ENCODE results near the gene UBXN7. TPM values are rescaled to one million over a fixed set of nuclear protein-coding genes. Genes with fewer than 3 reads are reported as not detected.

UBXN7 gene
- total and polyA plus RNA-seq, 9 of the 15 experiments (the other 6 are each of a cell fraction or from before 2014, with no cell fraction given), result 3.5 to 44.6 (median 13.4) TPM

- Histone ChIP-seq H3K9ac (ENCODE audit: insufficient read depth in 1 of 2, low read depth in 2 of 2, low read length in 2 of 2) (peak overlapping the region in 1 of 2 experiments; percentile 19; a peak in 1 of 4 replicates), H3K4me1 (replicated peaks in 1 of 2; ENCODE audit: control insufficient read depth in 2 of 2, insufficient read depth in 2 of 2, low read length in 2 of 2) (peaks cover 0 to 4% of the 10 kb centered on the region in 2 experiments; a peak in 2 of 5 replicates), H3K9me3 (replicated peaks; ENCODE audit: control insufficient read depth, insufficient read depth, low read depth, low read length) (no peaks in the 10 kb centered on the region), H4K20me1 (replicated peaks; ENCODE audit: control insufficient read depth, insufficient read depth, low read length) (no peaks in the 10 kb centered on the region), H3K27ac (ENCODE audit: extremely low read depth, low read depth, low read length) (no peak overlapping the region), H3K36me3 (ENCODE audit: control insufficient read depth, insufficient read depth, low read length) (peaks cover 65% of the 10 kb centered on the region), H3K4me2 (ENCODE audit: insufficient read depth, low read length) (no peak overlapping the region), H3K27me3 (ENCODE audit: control insufficient read depth in 2 of 2, insufficient read depth in 2 of 2, low read length in 2 of 2) (no peaks in the 10 kb centered on the region), H2AFZ (ENCODE audit: low read depth, low read length) (no peak overlapping the region), H3K79me2 (ENCODE audit: control insufficient read depth, insufficient read depth, low read length) (peaks cover 4% of the 10 kb centered on the region; the same call in 2 of the 3 replicates), H3K4me3 (no peak overlapping the region), H3K9me1 (ENCODE audit: control insufficient read depth, insufficient read depth, low read length) (no peaks in the 10 kb centered on the region)
- no TSS peak for BruUV-seq (replicated peaks)
- DNase-seq (ENCODE audit: extremely low read depth in 1 of 4, low spot score in 3 of 4) (no peak), ATAC-seq (no peak), FAIRE-seq (no peak)
- ChIA-PET CTCF (ENCODE audit: low intra/inter-chr PET ratio) (no interaction called here), POLR2A (interaction anchor here (1.3 to 4.9 kb wide), 2 partner anchors 10 kb away, joined by 6 to 51 read pairs; partner anchors contain the start of genes DYNLT2B and TM4SF19)
- WGBS (ENCODE audit: insufficient coverage, low coverage, missing lambda C conversion rate), result 87% methylated on average over 6 of the region's 6 CpGs
- no peak for TF ChIP-seq SRSF1 (IDR thresholded peaks at IDR 0.05; ENCODE audit: low read depth, low read length)
- TF ChIP-seq POLR2AphosphoS5 (IDR thresholded peaks at IDR 0.05; ENCODE audit: control insufficient read depth, insufficient read depth, low read depth, low read length), result no peak
- TF ChIP-seq SUPT5H (IDR thresholded peaks at IDR 0.05), result no peak
- TF ChIP-seq POLR2G (IDR thresholded peaks at IDR 0.05; ENCODE audit: low read depth, low read length), result no peak
- no peak for TF ChIP-seq CAMTA2 (CRISPR knock-in tag; conservative IDR thresholded peaks at IDR 0.05)
- in situ Hi-C loops (cut with MboI) (no loop called here), intact Hi-C loops (cut with micrococcal nuclease) (no loop called here)
These were observed 104.8 kb downstream of the UBXN7 start for GRCh38 chr3:196327405-196327804.

DNA sequence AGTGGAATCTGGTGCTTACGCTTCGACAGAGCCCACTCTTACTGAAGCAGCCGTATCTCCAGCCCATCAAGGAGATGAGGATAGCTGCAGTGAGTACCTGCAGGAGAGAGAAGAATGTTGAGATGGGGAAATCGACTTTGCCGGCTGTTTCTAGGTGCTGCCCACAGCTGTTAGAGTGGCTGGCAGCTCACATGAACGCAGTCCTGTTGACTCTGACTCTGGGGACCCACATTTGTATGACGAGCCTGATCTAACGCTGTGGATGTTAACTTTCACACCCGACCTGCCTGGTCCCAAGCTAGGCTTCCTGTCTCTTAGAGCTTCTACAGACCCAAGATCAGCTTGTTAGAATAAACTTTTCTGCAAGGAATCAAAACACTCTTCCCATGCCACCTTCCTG, 105.3 kb downstream of the UBXN7 start:
- H3K27ac ChIP-seq (ENCODE audit: extremely low read depth, low read depth, low read length), result no peak overlapping the region
- FAIRE-seq (no peak), ATAC-seq (no peak), DNase-seq (ENCODE audit: extremely low read depth in 1 of 4, low spot score in 3 of 4) (no peak)
- H4K20me1 ChIP-seq (replicated peaks; ENCODE audit: control insufficient read depth, insufficient read depth, low read length), result no peaks in the 10 kb centered on the region
- no TSS peak for BruUV-seq (replicated peaks)
- intact Hi-C loops (cut with micrococcal nuclease) (no loop called here), in situ Hi-C loops (cut with MboI) (no loop called here)
- H3K4me3 ChIP-seq, result no peak overlapping the region
- H2AFZ ChIP-seq (ENCODE audit: low read depth, low read length), result no peak overlapping the region
- CTCF ChIA-PET (ENCODE audit: low intra/inter-chr PET ratio), result no interaction called here
- no peaks in the 10 kb centered on the region for H3K27me3 ChIP-seq (ENCODE audit: control insufficient read depth in 2 of 2, insufficient read depth in 2 of 2, low read length in 2 of 2)
- H3K9me3 ChIP-seq (replicated peaks; ENCODE audit: control insufficient read depth, insufficient read depth, low read depth, low read length), result no peaks in the 10 kb centered on the region
- H3K36me3 ChIP-seq (ENCODE audit: control insufficient read depth, insufficient read depth, low read length), result peaks cover 70% of the 10 kb centered on the region
- WGBS (ENCODE audit: insufficient coverage, low coverage, missing lambda C conversion rate), result 89% methylated on average over 8 of the region's 9 CpGs
- peaks cover 4% of the 10 kb centered on the region; the same call in 2 of the 3 replicates for H3K79me2 ChIP-seq (ENCODE audit: control insufficient read depth, insufficient read depth, low read length)
- H3K4me1 ChIP-seq (replicated peaks in 1 of 2; ENCODE audit: control insufficient read depth in 2 of 2, insufficient read depth in 2 of 2, low read length in 2 of 2), result peaks cover 0 to 4% of the 10 kb centered on the region in 2 experiments; a peak in 2 of 5 replicates
- no peak overlapping the region for H3K9ac ChIP-seq (ENCODE audit: insufficient read depth in 1 of 2, low read depth in 2 of 2, low read length in 2 of 2)
- POLR2A ChIA-PET, result interaction anchor here (1.3 to 4.9 kb wide), 2 partner anchors 9 to 10 kb away, joined by 6 to 51 read pairs; partner anchors contain the start of genes DYNLT2B and TM4SF19
- no peaks in the 10 kb centered on the region for H3K9me1 ChIP-seq (ENCODE audit: control insufficient read depth, insufficient read depth, low read length)
- no peak overlapping the region for H3K4me2 ChIP-seq (ENCODE audit: insufficient read depth, low read length)
- TF ChIP-seq NFIC (IDR thresholded peaks at IDR 0.05) (no peak), KLF16 (IDR thresholded peaks at IDR 0.05) (no peak)

Data from K562 (cell line).